Ascending aorta (tissue), 2 donors: ENCODE data around the gene TMEM31. TPM values are rescaled to one million over a fixed set of nuclear protein-coding genes. Genes with fewer than 3 reads are reported as not detected.

ENCODE experiments used
- DNase-seq, 2 donors: peaks; one replicate each; pipeline ENCODE4 v3.0.0-alpha.2; 2019; ENCODE audit warnings: low spot score in 2 of 2
- H3K27ac ChIP-seq, 2 donors: fragments of 200-600 bp; sonication (generic); one replicate each; pipeline ENCODE4 v1.5.1; 2016 to 2017; ENCODE audit warnings: mild to moderate bottlenecking in 1 of 2
- H3K27me3 ChIP-seq: fragments of 200-600 bp; sonication (generic); one replicate; pipeline ENCODE4 v1.5.1; 2017
- H3K36me3 ChIP-seq, 2 donors: fragments of 200-600 bp; sonication (generic); one replicate each; pipeline ENCODE4 v1.5.1; 2016
- H3K4me1 ChIP-seq, 2 donors: fragments of 200-600 bp; sonication (generic); one replicate each; pipeline ENCODE4 v1.5.1; 2016 to 2017; ENCODE audit warnings: mild to moderate bottlenecking in 1 of 2
- H3K4me3 ChIP-seq, 2 donors: fragments of 200-600 bp; sonication (generic); one replicate each; pipeline ENCODE4 v1.5.1; 2016 to 2017; ENCODE audit warnings: mild to moderate bottlenecking in 1 of 2
- H3K9me3 ChIP-seq, 2 donors: fragments of 200-600 bp; sonication (generic); one replicate each; pipeline ENCODE4 v1.5.1; 2016
- CTCF ChIP-seq, 3 experiments: fragments of 200-600 bp in 2 of 3; fragments of 450-650 bp in 1 of 3; sonication (generic) in 2 of 3; IDR thresholded peaks; one replicate each; pipeline ENCODE4 v1.5.1; 2016 to 2019; ENCODE audit warnings: antibody characterized with exemption in 3 of 3, mild to moderate bottlenecking in 1 of 3, moderate library complexity in 1 of 3
- intact Hi-C: fragments of 100-400 bp; cut with DNase I; formaldehyde crosslinking; loops from one replicate; pipeline ENCODE4 v1.15.1; 2023
- total RNA-seq: library from RNA; depleted of rRNA; stranded (reverse); fragments of >200 nt; gene quantifications from one replicate; pipeline ENCODE4 v1.1.0, GENCODE V29; 2016

Gene TMEM31
- total RNA-seq, 1 donor from 2014 or later, result not detected

GRCh38 chrX:103729015-103729414, 18.3 kb downstream of the TMEM31 start:
- Histone ChIP-seq H3K9me3 (no peaks in the 10 kb centered on the region), H3K4me3 (no peak overlapping the region), H3K27ac (no peak overlapping the region), H3K4me1 (no peaks in the 10 kb centered on the region), H3K36me3 (no peaks in the 10 kb centered on the region), H3K27me3 (no peaks in the 10 kb centered on the region)
- no peak for DNase-seq
- intact Hi-C loops, result no loop called here
- no peak for TF ChIP-seq CTCF (IDR thresholded peaks at IDR 0.05)

GRCh38 chrX:103730147-103730795, 19.6 kb downstream of the TMEM31 start:
- TF ChIP-seq CTCF (IDR thresholded peaks at IDR 0.05), result no peak
- H3K27me3 ChIP-seq, result no peaks in the 10 kb centered on the region
- no peaks in the 10 kb centered on the region for H3K4me1 ChIP-seq
- H3K36me3 ChIP-seq, result no peaks in the 10 kb centered on the region
- no peak overlapping the region for H3K4me3 ChIP-seq
- no peak for DNase-seq
- peak overlapping the region; percentile 20 to 65 for H3K27ac ChIP-seq
- intact Hi-C loops, result no loop called here
- no peaks in the 10 kb centered on the region for H3K9me3 ChIP-seq

DNA sequence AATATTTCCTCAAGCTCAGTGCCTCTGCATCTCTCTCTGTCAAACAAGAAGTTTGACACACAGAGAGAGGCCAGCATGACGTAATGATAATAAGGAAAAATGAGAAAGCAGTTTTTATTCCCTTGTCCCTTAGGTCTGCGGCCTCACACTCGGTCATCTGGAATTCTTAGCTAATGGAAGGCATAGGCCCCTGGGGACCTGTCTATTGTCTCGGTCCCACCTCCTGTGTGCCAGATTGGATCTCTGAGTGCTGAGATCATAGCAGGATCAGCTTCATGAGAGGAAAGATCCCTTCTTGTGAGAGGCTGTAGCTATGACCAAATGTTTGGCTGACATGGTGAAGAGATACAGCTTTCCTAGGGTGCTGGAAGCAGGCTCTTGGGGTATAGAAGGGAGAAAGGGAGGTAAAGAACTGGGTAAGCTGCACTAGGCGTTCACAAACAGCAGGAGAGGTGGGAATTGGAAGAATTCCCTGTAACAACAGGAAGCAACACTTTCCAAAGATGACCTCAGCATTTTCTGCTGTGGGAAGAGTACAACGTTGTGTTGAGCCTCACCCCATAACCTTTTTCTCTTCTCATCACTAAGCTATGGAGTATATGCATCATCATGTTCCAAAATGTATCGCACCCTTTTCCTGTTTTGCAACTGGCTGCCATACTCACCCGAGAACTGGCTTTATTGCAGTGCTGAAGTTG, 20.2 kb downstream of the TMEM31 start:
- intact Hi-C loops, result no loop called here
- no peak for TF ChIP-seq CTCF (IDR thresholded peaks at IDR 0.05)
- H3K4me3 ChIP-seq, result no peak overlapping the region
- DNase-seq, result no peak
- no peaks in the 10 kb centered on the region for H3K27me3 ChIP-seq
- no peaks in the 10 kb centered on the region for H3K4me1 ChIP-seq
- H3K9me3 ChIP-seq, result no peaks in the 10 kb centered on the region
- peak overlapping the region; percentile 20 to 65 for H3K27ac ChIP-seq
- H3K36me3 ChIP-seq, result no peaks in the 10 kb centered on the region

DNA sequence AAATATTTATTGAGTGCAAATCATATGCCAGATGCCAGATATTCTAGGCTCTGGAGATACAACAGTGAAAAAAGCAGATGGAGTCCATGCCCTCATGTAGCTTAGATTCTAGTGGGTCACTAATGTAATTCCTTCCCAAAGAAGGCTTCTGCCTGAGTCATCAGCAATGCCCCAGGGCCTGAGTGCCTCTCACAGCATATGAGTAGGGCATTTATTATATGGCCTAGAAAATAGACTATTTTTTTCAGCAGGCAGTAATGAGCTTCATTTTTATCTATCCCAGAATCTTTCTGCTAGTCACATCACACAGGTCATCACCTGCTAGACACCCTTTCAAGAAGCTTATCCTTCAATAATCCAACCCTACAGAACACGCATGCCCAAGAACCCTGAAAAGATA, 22.3 kb downstream of the TMEM31 start:
- no peak for DNase-seq
- Histone ChIP-seq H3K36me3 (no peaks in the 10 kb centered on the region), H3K9me3 (no peaks in the 10 kb centered on the region), H3K27me3 (no peaks in the 10 kb centered on the region), H3K27ac (no peak overlapping the region), H3K4me3 (no peak overlapping the region), H3K4me1 (no peaks in the 10 kb centered on the region)
- intact Hi-C loops, result no loop called here
- no peak for TF ChIP-seq CTCF (IDR thresholded peaks at IDR 0.05)

- intact Hi-C loops, result no loop called here
- Histone ChIP-seq H3K4me1 (no peaks in the 10 kb centered on the region), H3K36me3 (no peaks in the 10 kb centered on the region), H3K4me3 (no peak overlapping the region), H3K27me3 (no peaks in the 10 kb centered on the region), H3K27ac (no peak overlapping the region), H3K9me3 (no peaks in the 10 kb centered on the region)
- no peak for DNase-seq
- TF ChIP-seq CTCF (IDR thresholded peaks at IDR 0.05), result no peak
Observed at GRCh38 chrX:103734125-103734760, 23.5 kb downstream of the TMEM31 start.
